KG1 (cell line): ENCODE measurements around the gene WNT10A.

ENCODE experiments used
- DNase-seq: peaks from one replicate; lab custom pipeline; 2025; lab: John Stamatoyannopoulos, UW

The WNT10A gene

DNA sequence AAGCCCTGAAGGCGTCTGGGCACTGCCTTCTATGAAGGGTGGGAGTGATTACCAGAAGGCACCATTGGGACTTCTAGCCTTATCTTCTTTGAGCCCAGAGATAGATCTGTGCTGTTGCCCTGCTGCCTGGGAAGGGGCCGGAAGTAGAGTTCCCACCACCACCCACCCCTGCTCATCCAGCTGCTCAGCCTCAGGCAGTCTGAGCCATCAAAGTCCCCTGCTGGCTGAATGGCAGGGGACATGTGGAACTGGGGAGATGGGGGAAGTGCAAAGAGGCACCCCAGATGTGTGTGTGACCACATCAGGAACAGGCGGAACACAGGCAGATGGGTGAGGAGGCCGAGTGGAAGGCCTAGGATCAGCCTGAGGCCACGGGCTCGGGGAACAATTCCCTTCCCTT lies 3.3 kb upstream of the WNT10A start:
- DNase-seq, result no peak

DNA sequence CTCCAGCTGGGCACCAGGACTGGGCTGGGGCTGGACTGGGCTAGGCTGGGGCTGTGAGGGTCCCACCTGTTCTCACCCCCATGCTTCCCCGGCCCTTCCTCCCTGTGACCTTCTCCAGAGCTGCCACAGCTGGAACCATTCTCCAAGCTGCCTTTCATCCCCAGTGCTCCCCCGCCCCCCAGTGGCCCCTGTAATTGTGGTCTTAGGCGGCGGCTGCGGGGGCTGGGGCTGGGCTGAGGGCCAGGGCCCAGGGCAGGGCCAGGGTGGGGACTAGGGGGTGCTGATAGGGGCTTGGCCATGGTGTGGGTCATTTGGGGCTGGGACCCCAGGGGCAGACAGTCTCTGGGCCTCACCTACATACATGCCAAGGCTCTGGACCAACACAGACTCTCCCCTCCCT lies 2.8 kb upstream of the WNT10A start:
- DNase-seq, result no peak

DNA sequence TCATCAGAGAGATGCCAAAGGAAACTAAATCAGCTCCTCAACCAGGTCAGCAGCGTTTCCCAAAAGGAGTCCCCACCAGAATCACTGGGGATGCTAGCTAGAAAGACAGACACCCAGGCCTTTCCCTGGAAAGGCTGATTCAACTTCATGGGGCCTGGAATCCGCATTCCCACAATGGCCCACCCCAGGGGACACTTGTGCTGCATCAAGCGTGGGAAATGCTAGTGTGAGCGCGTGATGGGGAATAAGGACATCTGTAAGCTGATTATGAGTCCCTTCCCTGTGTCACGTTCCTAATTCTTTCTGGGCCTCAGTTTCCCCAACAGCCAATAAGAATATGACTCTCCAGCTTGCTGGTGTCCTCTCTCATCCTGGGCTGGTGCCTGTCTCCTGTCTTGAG lies 2.2 kb upstream of the WNT10A start:
- no peak for DNase-seq

DNA sequence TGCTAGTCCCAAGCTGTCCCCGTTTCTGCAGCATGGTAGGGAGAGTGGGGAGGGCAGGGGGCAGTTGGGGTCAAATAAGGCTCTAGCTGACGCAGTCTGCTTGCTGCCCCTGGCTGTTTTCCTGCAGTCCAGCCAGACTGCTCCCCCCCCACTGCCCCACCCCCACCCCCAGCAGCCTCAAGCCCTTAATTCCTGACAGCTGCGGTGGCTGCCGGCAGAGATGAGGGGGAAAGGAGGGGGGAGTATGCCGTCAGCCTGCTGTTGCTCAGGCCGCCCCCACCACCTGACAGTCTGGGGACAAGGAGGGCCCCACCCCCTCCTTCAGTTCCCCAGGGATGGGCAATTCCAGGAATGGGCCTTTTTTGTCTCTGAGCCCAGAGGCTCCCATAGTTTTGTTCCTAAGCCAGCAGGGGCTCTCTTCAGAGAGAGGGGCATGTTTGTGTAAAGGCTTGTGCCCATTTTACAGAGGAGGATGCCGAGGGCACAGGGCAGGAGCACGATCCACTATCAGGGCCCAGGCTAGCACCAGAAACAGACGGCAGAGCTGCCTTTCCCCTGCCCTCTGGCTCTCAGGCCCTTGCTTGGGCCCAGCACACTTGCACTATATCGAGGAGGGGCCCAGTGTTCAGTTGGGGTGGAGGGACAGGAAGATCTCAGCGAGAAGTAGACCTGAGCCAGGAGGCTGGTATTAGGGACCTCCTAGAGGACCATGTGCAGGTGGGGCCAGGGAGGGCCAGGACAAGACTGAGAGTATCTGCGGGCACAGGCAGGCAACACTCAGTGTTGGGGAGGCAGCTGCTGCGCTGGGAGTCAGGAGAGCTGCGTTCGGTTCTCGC lies 1.5 kb upstream of the WNT10A start:
- no peak for DNase-seq

DNA sequence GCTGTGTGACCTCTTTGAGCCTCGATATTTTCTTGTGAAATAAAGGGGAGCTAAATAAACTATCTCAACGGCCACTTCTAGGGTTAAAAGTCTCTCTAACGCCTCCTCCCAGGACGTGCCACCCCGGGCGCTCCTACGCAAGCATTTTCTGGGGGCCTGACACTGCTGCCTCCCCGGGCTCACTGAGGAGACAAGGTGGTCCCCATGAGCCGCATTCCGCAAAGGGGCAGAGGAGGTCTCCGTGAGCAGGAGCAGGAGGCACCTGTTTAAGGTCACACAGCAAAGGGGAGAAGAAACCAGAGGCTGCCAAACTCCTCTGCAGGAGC lies 913 bp upstream of the WNT10A start:
- no peak for DNase-seq

DNA sequence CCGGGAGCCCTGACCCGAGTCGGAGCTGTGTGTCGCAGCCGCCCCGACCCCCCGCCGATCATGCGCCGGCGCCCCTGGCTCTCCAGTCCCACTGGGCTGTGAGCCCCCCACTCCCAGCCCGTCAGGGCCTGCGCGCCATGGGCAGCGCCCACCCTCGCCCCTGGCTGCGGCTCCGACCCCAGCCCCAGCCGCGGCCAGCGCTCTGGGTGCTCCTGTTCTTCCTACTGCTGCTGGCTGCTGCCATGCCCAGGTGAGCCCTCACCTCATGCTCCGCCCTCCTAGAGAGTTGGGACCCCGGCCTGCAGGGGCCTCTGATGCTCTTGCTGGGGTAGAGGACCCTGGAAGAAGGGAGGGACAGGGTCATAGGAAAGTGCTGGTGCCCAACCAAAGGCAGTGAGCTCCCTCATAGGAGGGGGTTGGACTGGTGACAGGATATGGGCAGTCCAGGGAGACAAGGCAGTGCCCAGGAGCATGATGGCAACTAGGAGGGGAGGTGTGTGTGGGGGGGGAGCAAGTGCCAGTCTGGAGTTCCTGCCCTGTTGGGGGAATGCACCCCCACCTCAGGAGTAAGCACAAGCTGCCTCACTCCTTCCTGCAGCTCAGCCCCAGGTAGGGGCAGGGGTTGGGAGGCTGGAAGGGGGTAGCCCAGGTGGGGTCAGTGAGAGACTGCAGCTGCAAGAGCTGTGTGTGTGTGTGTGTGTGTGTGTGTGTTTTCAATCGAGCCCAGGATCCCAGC lies 375 bp downstream of the WNT10A start:
- no peak for DNase-seq

DNA sequence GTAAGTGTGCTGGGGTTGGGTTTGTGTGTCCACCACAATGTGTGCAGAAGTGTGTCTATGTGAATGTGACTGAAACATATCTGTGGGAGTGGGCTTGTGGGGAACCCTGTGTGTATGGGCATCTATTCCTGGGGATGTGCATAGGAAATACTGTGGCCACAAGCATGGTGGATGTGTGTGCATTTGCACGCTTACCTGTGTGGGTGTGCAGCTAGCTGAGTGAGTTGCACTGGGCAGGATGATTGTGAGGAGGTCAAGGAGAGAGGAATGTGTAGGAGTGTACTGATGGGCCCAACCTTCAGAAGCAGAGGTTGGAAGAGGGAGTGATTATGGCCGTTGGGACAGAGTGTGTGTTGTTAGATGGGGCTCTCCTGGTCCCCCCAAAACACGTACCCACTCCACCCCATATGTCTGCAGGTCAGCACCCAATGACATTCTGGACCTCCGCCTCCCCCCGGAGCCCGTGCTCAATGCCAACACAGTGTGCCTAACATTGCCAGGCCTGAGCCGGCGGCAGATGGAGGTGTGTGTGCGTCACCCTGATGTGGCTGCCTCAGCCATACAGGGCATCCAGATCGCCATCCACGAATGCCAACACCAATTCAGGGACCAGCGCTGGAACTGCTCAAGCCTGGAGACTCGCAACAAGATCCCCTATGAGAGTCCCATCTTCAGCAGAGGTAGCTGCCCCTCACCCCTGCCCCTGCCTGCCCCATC lies 1.2 kb downstream of the WNT10A start:
- DNase-seq, result no peak

DNA sequence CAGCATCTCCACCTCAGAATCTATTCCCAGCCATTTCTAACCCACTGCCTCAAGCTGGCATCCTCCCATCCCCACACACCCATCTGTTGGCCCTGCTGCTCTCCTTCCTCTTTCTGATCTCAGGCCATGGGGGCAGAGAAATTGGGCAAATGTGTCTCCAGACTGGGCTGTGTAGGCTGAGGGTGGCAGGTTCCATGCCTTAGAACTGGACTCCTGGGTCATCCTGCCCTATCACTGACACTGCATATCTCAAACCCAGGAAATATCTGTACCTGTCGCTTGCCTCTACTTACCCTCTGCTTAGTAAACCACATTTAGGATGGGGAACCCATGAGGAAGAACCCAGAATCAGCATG lies 1.8 kb downstream of the WNT10A start:
- no peak for DNase-seq

DNA sequence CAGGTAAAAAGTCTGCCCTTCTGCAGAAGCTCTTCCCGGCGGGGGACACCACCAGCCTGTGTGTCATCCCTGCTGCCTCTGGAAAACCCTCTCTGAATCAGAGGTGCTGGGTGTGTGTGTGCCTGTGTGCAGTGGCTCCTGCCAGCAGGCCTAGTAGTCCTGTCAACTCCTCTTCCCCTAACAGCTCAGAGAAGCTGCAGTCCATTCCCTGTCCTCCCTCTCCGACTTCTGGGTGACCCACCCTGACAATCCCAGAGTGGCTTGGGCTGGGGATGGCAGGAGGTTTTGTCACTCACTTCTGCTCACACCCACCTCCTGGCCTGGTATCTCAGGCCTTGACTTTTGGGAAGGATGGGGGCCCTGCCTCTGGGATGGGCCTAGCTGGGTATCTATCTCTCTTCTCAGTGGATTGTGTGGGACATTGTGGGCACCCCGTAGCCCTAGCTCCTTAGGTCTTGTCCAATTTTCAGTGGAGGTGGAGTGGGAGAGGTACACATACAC lies 2.3 kb downstream of the WNT10A start:
- no peak for DNase-seq

DNA sequence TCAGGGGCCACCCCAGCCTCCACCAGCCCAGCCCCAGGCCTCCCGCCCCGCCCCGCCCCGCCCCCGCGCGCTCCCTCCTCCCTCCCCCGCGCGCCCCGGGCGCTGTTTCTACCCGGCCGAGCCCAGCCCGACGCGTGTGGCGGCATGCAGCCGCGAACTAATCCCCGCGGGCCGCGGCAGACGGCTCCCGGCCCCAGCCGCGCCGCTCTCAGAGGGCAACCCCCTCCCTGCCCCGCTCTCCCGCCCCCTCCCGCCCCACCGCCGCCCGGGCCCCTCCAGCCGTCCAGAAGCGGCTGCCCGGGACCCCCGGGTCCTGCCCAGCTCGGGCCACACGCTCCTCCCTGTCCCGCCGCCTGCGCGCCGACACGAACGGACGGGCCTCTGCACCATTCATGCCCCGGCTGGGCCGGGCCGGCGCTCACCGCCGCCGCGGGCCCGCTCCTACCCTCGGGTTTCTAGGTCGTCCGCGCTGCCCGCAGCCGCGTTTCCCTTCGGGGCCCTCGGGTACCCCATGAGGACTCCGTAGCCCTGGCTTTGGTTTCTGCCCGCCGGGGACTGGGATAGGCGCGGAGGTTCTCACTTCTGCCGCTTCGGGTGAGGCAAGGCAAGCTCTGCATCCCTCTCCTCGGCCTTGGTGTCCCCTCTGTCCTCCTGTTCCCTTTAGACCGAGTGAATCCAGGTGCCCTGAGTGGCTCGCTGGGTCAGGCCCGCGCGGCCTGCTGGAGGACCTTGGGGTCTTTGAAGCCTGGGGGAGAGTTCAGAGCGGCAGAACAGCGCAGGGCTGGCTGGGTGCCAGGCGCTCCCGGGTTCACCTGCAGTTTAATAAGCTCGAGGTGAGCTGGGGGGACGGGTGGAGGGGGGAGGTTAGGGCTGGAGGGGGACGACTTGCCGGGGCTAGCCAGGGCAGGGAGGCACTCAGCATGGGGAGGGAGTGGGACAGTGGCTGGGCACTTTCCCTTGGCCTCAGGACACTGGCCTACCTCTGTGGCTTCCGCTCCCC lies 3.1 kb downstream of the WNT10A start:
- no peak for DNase-seq

DNA sequence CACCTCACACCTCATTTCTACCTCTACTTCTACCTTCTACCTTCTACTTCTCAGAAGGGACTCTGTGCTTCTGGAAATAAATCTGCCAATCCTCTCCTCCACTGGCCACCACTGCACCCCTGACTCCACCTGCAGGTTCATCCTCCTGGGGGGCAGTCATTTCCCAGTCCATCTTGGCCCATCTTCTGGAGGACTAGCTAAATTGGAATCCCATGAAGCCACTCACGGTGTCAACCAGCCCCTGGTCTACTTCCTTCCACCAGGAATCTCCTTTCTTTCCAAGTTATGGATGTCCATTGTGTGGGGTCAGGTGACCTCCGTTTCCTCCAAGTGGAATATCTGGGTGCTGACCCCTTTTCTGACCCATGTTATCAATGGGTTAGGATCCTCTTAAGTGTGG lies 3.9 kb downstream of the WNT10A start:
- DNase-seq, result no peak

DNA sequence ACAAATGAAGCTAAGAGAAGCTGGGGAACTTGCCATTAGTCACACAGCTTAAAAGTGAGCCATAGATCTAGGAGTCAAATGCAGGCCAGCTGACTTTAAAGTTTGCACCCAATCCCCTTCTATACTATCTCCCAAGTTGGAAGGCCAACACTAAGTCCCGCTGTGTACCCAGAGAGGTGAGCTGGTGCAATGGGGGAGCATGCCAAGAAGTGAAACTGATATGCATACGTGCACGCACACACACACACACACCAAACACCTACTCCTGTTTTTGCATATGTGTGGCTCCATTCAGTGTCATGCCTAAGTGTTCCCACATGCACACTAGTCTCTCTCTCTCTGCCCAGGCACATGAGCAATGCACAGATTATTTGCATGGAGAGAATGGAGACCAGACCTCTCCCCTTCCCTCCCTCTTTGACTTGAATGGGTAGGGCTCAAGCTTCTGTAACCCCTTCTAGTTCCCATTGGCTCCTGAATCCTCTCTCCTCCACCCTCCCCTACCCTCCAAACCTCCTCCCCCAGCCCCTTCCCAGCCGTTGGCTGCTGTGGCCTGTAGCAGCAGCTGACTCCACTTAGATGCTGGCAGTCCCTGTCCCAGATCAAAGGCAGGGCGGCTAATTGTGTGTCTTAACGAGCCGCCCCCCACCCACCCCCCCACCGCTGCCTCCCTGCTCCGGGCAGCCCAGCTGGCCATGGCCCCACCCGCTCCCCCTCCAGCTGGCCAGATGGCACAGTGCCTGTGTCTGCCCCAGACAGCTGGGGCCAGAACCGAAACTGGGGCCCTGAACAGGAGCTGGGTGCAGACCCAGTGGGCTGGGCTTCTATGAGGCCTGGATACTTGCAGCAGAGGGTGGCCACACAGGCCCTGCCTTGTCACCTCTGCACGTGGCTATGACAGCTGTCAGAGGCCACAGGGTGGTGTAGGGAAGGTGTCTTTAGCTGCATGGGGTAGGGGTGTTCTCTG lies 5.6 kb downstream of the WNT10A start:
- no peak for DNase-seq

DNA sequence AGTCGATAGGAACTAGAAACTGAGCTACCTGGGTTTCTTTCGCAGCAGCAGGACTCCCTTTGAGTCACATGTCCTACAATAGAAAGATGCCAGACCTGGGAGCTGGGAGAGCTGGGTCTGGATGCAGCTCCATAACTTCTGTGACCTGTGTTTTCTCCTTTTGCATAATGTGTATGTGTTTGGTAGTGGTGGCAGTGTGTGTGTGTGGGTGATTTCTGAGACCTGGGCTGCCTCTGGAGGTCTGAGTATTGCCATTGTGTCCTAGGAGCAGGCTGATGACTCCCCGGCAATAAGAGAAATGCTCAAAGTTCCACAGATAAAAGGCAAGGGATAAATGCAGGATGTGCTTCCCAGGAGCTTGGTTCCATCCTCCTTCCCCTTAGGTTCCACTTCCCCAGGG lies 6.4 kb downstream of the WNT10A start:
- no peak for DNase-seq

DNA sequence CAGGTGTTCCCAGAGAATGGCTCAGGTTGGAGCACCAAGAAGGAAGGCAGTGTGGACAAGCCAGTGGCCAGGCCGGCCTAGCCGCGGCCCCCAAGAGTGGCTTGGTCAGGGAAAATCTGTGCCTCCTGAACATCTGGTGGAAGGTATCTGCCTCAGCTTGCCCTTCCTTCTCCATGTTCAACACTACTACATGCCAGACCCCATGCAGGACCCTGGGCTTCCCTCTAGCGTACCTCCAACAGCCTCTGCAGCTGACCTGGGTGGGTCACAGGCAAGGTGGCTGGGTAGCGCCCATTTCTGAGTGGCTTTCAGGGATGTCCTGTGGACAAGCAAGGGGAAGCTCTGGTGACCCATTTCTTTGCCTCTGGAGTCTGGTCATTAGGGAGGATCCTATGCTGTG lies 7.7 kb downstream of the WNT10A start:
- no peak for DNase-seq

DNA sequence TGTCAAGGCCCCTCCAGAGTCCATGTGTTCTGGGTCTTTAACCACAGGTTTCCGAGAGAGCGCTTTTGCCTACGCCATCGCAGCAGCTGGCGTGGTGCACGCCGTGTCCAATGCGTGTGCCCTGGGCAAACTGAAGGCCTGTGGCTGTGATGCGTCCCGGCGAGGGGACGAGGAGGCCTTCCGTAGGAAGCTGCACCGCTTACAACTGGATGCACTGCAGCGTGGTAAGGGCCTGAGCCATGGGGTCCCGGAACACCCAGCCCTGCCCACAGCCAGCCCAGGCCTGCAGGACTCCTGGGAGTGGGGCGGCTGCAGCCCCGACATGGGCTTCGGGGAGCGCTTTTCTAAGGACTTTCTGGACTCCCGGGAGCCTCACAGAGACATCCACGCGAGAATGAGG lies 9.3 kb downstream of the WNT10A start:
- DNase-seq, result no peak

DNA sequence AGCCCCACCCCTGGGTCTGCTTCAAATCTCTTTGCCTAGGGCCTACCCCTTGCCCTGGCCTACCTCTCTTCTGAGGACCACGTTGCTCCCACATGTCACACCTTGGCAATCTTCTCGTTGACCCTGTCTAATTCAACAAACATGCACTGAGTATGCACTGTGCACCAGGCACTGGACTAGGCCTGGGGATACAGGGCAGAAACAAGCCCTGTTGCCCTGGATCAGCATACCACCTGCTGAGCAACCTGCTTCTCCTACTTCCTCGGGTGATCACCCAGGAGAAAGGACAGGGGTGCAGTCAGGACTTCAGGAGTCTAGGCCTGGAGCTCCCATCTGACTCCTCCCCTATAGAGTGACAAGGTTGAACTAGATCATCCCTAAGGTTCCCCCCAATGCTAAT lies 9.7 kb downstream of the WNT10A start:
- no peak for DNase-seq

DNA sequence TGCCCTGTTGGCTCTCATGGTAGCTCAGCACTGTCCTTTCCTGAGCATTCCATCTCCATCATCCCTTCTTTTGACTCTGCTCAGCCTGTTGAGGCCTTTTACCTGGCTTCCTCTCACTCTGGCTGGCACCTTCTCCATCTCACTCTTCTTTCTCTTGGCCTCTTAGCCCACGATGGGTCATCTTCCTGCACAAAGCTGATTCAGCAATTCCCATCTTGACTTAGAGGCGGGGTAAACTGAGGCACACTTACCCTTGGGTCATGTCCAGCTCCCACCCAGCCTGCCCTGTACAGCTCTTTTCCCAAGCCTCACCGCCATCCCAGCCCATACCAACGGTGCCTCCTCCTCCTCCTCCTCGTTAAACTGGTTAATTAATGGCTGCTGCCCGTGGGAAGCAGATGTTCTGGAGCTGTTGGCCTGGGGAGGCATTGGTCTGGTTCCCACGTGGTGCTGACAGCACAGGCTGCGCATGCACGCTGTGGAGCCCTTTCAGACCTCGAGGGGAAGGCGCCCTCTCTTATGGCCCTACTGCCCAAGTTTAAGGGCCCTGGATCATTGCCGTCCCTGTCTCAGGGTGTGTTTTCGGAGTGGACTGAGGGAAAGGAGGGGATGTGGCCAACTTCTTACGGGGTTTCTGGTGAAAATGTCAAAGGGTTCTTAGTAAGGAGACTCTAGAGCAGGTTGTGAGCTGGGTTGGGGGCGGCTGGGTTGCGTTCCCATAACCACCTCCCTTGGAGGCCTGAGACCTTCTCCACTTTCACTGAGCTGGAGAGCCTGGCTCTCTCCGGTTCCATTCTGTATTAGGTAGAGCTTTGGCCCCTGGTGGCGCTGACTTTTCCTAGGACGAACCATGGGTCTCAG lies 10.9 kb downstream of the WNT10A start:
- no peak for DNase-seq

DNA sequence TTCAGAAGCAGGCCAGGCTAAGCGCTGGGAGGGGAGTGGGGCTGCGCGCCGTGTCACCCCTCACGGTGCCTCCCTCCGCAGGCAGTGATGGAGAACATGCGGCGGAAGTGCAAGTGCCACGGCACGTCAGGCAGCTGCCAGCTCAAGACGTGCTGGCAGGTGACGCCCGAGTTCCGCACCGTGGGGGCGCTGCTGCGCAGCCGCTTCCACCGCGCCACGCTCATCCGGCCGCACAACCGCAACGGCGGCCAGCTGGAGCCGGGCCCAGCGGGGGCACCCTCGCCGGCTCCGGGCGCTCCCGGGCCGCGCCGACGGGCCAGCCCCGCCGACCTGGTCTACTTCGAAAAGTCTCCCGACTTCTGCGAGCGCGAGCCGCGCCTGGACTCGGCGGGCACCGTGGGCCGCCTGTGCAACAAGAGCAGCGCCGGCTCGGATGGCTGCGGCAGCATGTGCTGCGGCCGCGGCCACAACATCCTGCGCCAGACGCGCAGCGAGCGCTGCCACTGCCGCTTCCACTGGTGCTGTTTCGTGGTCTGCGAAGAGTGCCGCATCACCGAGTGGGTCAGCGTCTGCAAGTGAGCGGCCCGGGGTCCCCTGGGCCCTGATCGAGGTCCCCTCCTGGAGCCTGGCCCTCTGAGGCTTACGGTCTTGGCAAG lies 12.2 kb downstream of the WNT10A start:
- DNase-seq, result peak; percentile 38
